ENCODE data around the gene HEXIM2. TPM values are rescaled to one million over a fixed set of nuclear protein-coding genes. Genes with fewer than 3 reads are reported as not detected.

HEXIM2 gene
- total and polyA plus RNA-seq, 2 of the 13 experiments (the other 11 are each of a cell fraction or from before 2014, with no cell fraction given), result 27.1 to 32.4 TPM

- no peak for ATAC-seq
- Histone ChIP-seq H3K9ac (ENCODE audit: insufficient read depth, low read depth, low read length) (peak overlapping the region; percentile 84; the same call in 1 of the 2 replicates), H3K27me3 (ENCODE audit: control insufficient read depth in 1 of 2, insufficient read depth in 2 of 2, low read length in 2 of 2) (no peaks in the 10 kb centered on the region), H3K36me3 (replicated peaks in 1 of 2; ENCODE audit: control insufficient read depth in 1 of 2, insufficient read depth in 2 of 2, low read length in 2 of 2) (peaks cover 2 to 5% of the 10 kb centered on the region in 2 experiments; a peak in 4 of 5 replicates), H3K4me1 (ENCODE audit: insufficient read depth, low read length) (peaks cover 29% of the 10 kb centered on the region), H3K9me3 (ENCODE audit: low read length) (no peaks in the 10 kb centered on the region), H4K20me1 (ENCODE audit: insufficient read depth, low read length) (no peaks in the 10 kb centered on the region), H3K79me2 (ENCODE audit: insufficient read depth, low read length) (peaks cover 16% of the 10 kb centered on the region), H3K4me3 (replicated peaks in 1 of 3; ENCODE audit: insufficient read depth in 1 of 3, low read depth in 2 of 3, low read length in 3 of 3) (peak overlapping the region in 2 of 3 experiments; percentile 78 to 83; a peak in 3 of 6 replicates), H2AFZ (ENCODE audit: low read length) (no peak overlapping the region), H3K4me2 (ENCODE audit: low read depth, low read length) (peak overlapping the region; percentile 100), H3K27ac (ENCODE audit: extremely low read length, insufficient read depth, low read length) (no peak overlapping the region)
- in situ Hi-C loops (cut with HindIII; ENCODE audit: extremely low pct_ligation_motif_present, low pct_unique_long_range_greater_than_20kb), result loop anchor here (10.0 kb wide), 1 partner anchor 238 kb away; no protein-coding TSS in a partner anchor
- ChIA-PET POLR2A (interaction anchor here (1.3 to 7.1 kb wide), 7 partner anchors 13 to 94 kb away, joined by 3 to 217 read pairs (median 35); partner anchors contain the start of genes HEXIM1 and HEXIM2), CTCF (ENCODE audit: low intra/inter-chr PET ratio, low total read pairs) (interaction anchor here (2.4 to 4.9 kb wide), 2 partner anchors 62 to 94 kb away, joined by 31 to 303 read pairs; no protein-coding TSS in a partner anchor)
- DNase-seq (ENCODE audit: low spot score), result no peak
- no TSS peak for BruUV-seq (replicated peaks)
- no peak for FAIRE-seq
- TF ChIP-seq ZNF605 (CRISPR knock-in tag; IDR thresholded peaks at IDR 0.05), result 0 out of 2 replicates have a peak, but pooled peaks have one; percentile 0
- TF ChIP-seq NCOR1 (IDR thresholded peaks at IDR 0.05; ENCODE audit: borderline replicate concordance, low read length), result no peak
- no peak for TF ChIP-seq ARNT (IDR thresholded peaks at IDR 0.05)
- TF ChIP-seq KLF13 (CRISPR knock-in tag; IDR thresholded peaks at IDR 0.05), result 0 out of 2 replicates have a peak, but pooled peaks have one; percentile 3
- peak; percentile 33; the same call in 1 of the 2 replicates for TF ChIP-seq POLR2G (IDR thresholded peaks at IDR 0.05; ENCODE audit: low read depth, low read length)
- TF ChIP-seq AGO2 (optimal IDR thresholded peaks at IDR 0.05; ENCODE audit: low read depth, low read length), result peak; percentile 36
- 0 out of 2 replicates have a peak, but pooled peaks have one; percentile 7 for TF ChIP-seq PATZ1 (CRISPR knock-in tag; IDR thresholded peaks at IDR 0.05)
- intact Hi-C loops (cut with micrococcal nuclease; ENCODE audit: unreplicated experiment), result loop anchor here (5.0 kb wide), 1 partner anchor 95 kb away; no protein-coding TSS in a partner anchor
- 83% methylated on average over 12 of the region's 12 CpGs for WGBS (ENCODE audit: low lambda C conversion rate)
These were observed 24.7 kb upstream of the HEXIM2 start for GRCh38 chr17:45136846-45137560.
